Measurements from ENCODE around the gene SLC36A2.

DNA sequence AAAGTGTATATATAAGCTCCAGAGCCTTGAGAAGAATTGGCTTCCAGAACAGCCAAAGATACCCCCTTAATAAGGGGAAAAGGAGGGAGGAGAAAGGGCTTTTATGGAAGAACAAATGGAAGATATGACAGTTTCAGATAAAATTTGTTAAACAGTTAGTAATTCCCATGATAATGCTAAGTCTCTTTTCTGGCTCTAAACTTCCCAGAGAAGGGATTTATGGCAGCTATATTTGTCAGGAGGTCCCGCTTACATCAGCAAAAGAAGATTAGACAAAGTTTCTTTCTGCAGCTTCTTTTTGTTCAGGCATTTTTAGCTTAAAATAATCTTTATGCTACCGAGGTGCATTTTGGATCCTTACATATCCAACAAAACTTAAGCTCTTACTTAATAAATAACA is 29.5 kb downstream of the SLC36A2 start:
- TF ChIP-seq, protein P1, sequence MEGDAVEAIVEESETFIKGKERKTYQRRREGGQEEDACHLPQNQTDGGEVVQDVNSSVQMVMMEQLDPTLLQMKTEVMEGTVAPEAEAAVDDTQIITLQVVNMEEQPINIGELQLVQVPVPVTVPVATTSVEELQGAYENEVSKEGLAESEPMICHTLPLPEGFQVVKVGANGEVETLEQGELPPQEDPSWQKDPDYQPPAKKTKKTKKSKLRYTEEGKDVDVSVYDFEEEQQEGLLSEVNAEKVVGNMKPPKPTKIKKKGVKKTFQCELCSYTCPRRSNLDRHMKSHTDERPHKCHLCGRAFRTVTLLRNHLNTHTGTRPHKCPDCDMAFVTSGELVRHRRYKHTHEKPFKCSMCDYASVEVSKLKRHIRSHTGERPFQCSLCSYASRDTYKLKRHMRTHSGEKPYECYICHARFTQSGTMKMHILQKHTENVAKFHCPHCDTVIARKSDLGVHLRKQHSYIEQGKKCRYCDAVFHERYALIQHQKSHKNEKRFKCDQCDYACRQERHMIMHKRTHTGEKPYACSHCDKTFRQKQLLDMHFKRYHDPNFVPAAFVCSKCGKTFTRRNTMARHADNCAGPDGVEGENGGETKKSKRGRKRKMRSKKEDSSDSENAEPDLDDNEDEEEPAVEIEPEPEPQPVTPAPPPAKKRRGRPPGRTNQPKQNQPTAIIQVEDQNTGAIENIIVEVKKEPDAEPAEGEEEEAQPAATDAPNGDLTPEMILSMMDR (IDR thresholded peaks at IDR 0.05), result no peak
- no peak for TF ChIP-seq EZH2 (IDR thresholded peaks at IDR 0.05; ENCODE audit: borderline replicate concordance, insufficient read depth, low read depth, low read length, poor library complexity, severe bottlenecking)

Measured in B cell (primary cell).